ENCODE results near the gene SLC39A13. TPM values are rescaled to one million over a fixed set of nuclear protein-coding genes. Genes with fewer than 3 reads are reported as not detected.
"Not testable (repeated sequence)": the region's sequence is repeated elsewhere in the genome, so short reads cannot be mapped to it uniquely, and the experiment has no call there.

Gene SLC39A13
- total and polyA plus RNA-seq, 12 donors = 8.2 to 92.9 (median 58.6) TPM

GRCh38 chr11:47451436-47451835 is 43.0 kb downstream of the SLC39A13 start:
- WGBS, 4 donors = 84 to 94% (median 90%) methylated on average over 4 of the region's 4 CpGs
- Histone ChIP-seq H3K27ac (no peak overlapping the region), H3K27me3 (no peaks in the 10 kb centered on the region), H3K9me3 (replicated peaks in 1 of 3) (no peaks in the 10 kb centered on the region), H3K36me3 (replicated peaks in 1 of 2) (no peaks in the 10 kb centered on the region), H3K4me3 (no peak overlapping the region), H3K4me1 (replicated peaks in 1 of 2) (peaks cover 3 to 9% of the 10 kb centered on the region in 2 donors)
- no peak for TF ChIP-seq CTCF (IDR thresholded peaks at IDR 0.05)
- no peak for TF ChIP-seq POLR2A (IDR thresholded peaks at IDR 0.05)
- no peak for DNase-seq
- intact Hi-C loops (cut with DNase I) = loop anchor here (5.0 kb wide), 2 partner anchors 74 to 79 kb away; partner anchors contain the start of gene SPI1 (in 1 of the 2)

- H3K27ac ChIP-seq = no peak overlapping the region
- TF ChIP-seq CTCF (IDR thresholded peaks at IDR 0.05) = no peak
- no peak for TF ChIP-seq POLR2A (IDR thresholded peaks at IDR 0.05)
- no peak overlapping the region for H3K4me3 ChIP-seq
- 87 to 93% (median 90%) methylated on average over 4 of the region's 4 CpGs for WGBS, 4 donors
- intact Hi-C loops (cut with DNase I) = loop anchor here (5.0 kb wide), 2 partner anchors 75 to 80 kb away; partner anchors contain the start of gene SPI1 (in 1 of the 2)
- H3K9me3 ChIP-seq (replicated peaks in 1 of 3) = no peaks in the 10 kb centered on the region
- DNase-seq = no peak
- peaks cover 3 to 9% of the 10 kb centered on the region in 2 donors for H3K4me1 ChIP-seq (replicated peaks in 1 of 2)
- no peaks in the 10 kb centered on the region for H3K27me3 ChIP-seq
- no peaks in the 10 kb centered on the region for H3K36me3 ChIP-seq (replicated peaks in 1 of 2)
These were observed 43.6 kb downstream of the SLC39A13 start for GRCh38 chr11:47451990-47452389.

GRCh38 chr11:47453365-47453764 is 45.0 kb downstream of the SLC39A13 start:
- DNase-seq = no peak
- H3K4me3 ChIP-seq = no peak overlapping the region
- no peaks in the 10 kb centered on the region for H3K27me3 ChIP-seq
- H3K4me1 ChIP-seq (replicated peaks in 1 of 2) = peaks cover 3 to 9% of the 10 kb centered on the region in 2 donors
- no peaks in the 10 kb centered on the region for H3K36me3 ChIP-seq (replicated peaks in 1 of 2)
- no peak overlapping the region for H3K27ac ChIP-seq
- WGBS, 4 donors = 91 to 94% (median 91%) methylated on average over 8 of the region's 8 CpGs
- TF ChIP-seq POLR2A (IDR thresholded peaks at IDR 0.05) (no peak), CTCF (IDR thresholded peaks at IDR 0.05) (no peak)
- intact Hi-C loops (cut with DNase I) = loop anchor here (5.0 kb wide), 2 partner anchors 76 to 81 kb away; partner anchors contain the start of gene SPI1 (in 1 of the 2)
- no peaks in the 10 kb centered on the region for H3K9me3 ChIP-seq (replicated peaks in 1 of 3)

- not testable (repeated sequence) for H3K9me3 ChIP-seq (replicated peaks in 1 of 3); H3K27me3 ChIP-seq; H3K27ac ChIP-seq; H3K36me3 ChIP-seq (replicated peaks in 1 of 2); H3K4me1 ChIP-seq (replicated peaks in 1 of 2); H3K4me3 ChIP-seq
- WGBS, 4 donors = 12 to 16% (median 15%) methylated on average over 8 of the region's 8 CpGs
- DNase-seq = peak; percentile 79 to 93 (median 88)
- intact Hi-C loops (cut with DNase I) = loop anchor here (5.0 kb wide), 2 partner anchors 77 to 82 kb away; partner anchors contain the start of gene SPI1 (in 1 of the 2)
- TF ChIP-seq CTCF (IDR thresholded peaks at IDR 0.05) = peak; percentile 67 to 97 (median 82)
These were observed 45.9 kb downstream of the SLC39A13 start for GRCh38 chr11:47454258-47454671.
